Naive thymus-derived CD8-positive, alpha-beta T cell (primary cell): ENCODE data around the gene ZNF471. TPM values are rescaled to one million over a fixed set of nuclear protein-coding genes. Genes with fewer than 3 reads are reported as not detected.

Experiments
- ATAC-seq, 2 donors: fragments of 150-1000 bp; cut with Tn5 transposase in 1 of 2; sonication (Bioruptor Pico), chemical (Tn5 transposase) in 1 of 2; 1 replicate in 1 of 2; 2 replicates in 1 of 2; pipeline ENCODE4 v1.10.0; 2021; ENCODE audit warnings: mild to moderate bottlenecking in 2 of 2, moderate library complexity in 2 of 2
- POLR2A ChIA-PET: fragments of 350-600 bp; sonication (Branson Sonifier 250); formaldehyde crosslinking; loops from one replicate; lab custom pipeline; 2021; ENCODE audit warnings: antibody characterized with exemption; lab: Charles Lee
- DNase-seq, 10 donors: peaks; one replicate each; pipeline versions ENCODE4 v3.0.0 to v3.0.0-alpha.2; 2020 to 2022
- H3K27ac Mint-ChIP-seq, 10 donors: one replicate each; pipeline ENCODE4 v1.8.0; 2020 to 2022; ENCODE audit warnings: mild to moderate bottlenecking in 10 of 10, mixed read lengths in 10 of 10, moderate library complexity in 4 of 10, inconsistent platforms in 1 of 10
- H3K27me3 Mint-ChIP-seq, 5 donors: one replicate each; pipeline ENCODE4 v1.8.0; 2021 to 2022; ENCODE audit warnings: mixed read lengths in 5 of 5
- H3K36me3 Mint-ChIP-seq, 3 donors: one replicate each; pipeline ENCODE4 v1.8.0; 2020 to 2022; ENCODE audit warnings: mixed read lengths in 3 of 3, mild to moderate bottlenecking in 2 of 3, inconsistent platforms in 1 of 3
- H3K4me1 Mint-ChIP-seq, 4 donors: one replicate each; pipeline ENCODE4 v1.8.0; 2021 to 2022; ENCODE audit warnings: mixed read lengths in 4 of 4
- H3K4me3 Mint-ChIP-seq, 10 donors: one replicate each; pipeline ENCODE4 v1.8.0; 2020 to 2022; ENCODE audit warnings: mild to moderate bottlenecking in 10 of 10, mixed read lengths in 10 of 10, moderate library complexity in 6 of 10, inconsistent platforms in 1 of 10
- H3K9me3 Mint-ChIP-seq, 9 donors: one replicate each; pipeline ENCODE4 v1.8.0; 2020 to 2022; ENCODE audit warnings: mixed read lengths in 9 of 9, mild to moderate bottlenecking in 3 of 9, inconsistent platforms in 1 of 9, moderate library complexity in 1 of 9
- polyA plus RNA-seq, 3 donors: library from polyadenylated mRNA; unstranded; fragments of 300-500 nt; fragmentation: Illumina TruSeq; gene quantifications; one replicate each; pipeline ENCODE4 v1.2.3, GENCODE V29; 2021
- total RNA-seq, 8 experiments: library from RNA in 2 of 8; stranded (reverse) in 2 of 8; gene quantifications; one replicate each; pipeline ENCODE4 v1.2.3 and lab custom pipeline; 2021 to 2026

The ZNF471 gene
- total RNA-seq, result 10 to 100 TPM; 10.6 to 10.8 TPM
- under 1 TPM in 2 of 3 donors, not detected in 1; 0.61 to 0.89 TPM for polyA plus RNA-seq
- total RNA-seq (lab: John Stamatoyannopoulos, UW), result 1.9 to 7.6 (median 4.6) reads per million in 6 experiments

GRCh38 chr19:56507446-56508289 lies at the start of gene ZNF471:
Gene ZNF471, plus strand, starts transcription at chr19:56507855. Its CDS starts 3,717 bp downstream, at chr19:56511572.
- peaks cover 0 to 10% (median 5%) of the 10 kb centered on the region in 4 donors for H3K4me1 Mint-ChIP-seq
- peaks cover 8 to 65% (median 24%) of the 10 kb centered on the region in 9 donors for H3K9me3 Mint-ChIP-seq

DNA sequence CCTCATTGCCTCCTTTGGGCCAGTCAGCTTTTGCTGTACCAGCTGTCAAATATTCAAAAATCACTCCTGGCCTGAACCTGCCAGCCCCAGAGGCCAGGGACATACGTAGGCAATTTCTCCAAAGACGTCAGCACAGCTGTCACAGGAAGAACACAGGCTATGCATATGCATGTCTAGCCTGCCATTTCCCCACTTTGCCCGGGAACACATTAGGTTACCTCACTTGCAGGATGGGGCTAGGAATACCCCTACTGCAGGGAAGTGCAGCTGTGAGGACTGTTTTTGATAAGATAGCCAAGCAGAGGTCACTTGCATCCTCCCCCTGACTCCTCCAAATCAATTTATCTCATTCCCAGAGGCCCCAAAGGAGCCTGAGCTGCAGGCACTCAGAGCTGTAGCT lies 33.3 kb upstream of the ZNF471 start:
- POLR2A ChIA-PET, result no interaction called here
- Mint-ChIP-seq H3K9me3 (peaks cover 14 to 99% (median 69%) of the 10 kb centered on the region in 9 donors), H3K27me3 (peaks cover 10 to 40% (median 26%) of the 10 kb centered on the region in 5 donors), H3K36me3 (peaks cover 48 to 73% (median 63%) of the 10 kb centered on the region in 3 donors), H3K4me1 (peaks cover 19 to 27% (median 24%) of the 10 kb centered on the region in 4 donors), H3K4me3 (no peak overlapping the region), H3K27ac (no peak overlapping the region)
- ATAC-seq, result no peak
- DNase-seq, result no peak

More at GRCh38 chr19:56507446-56508289, at the start of gene ZNF471:
- DNase-seq (peak; percentile 71 to 99 (median 92)), ATAC-seq (peak; percentile 96 to 98)
- H3K4me3 Mint-ChIP-seq, result peak within 1 kb of the TSS in 1 of 10 donors; percentile 8
- peaks cover 0 to 6% (median 4%) of the 10 kb centered on the region in 5 donors for H3K27me3 Mint-ChIP-seq
- POLR2A ChIA-PET, result interaction anchor here (0.7 to 1.2 kb wide), 4 partner anchors 9 to 116 kb away, joined by 3 to 4 read pairs (median 4); partner anchors contain the start of genes ZNF582 and ZNF583
- H3K27ac Mint-ChIP-seq, result peak within 1 kb of the TSS in 1 of 10 donors; percentile 92
- peaks cover 4 to 28% (median 24%) of the 10 kb centered on the region in 3 donors for H3K36me3 Mint-ChIP-seq

DNA sequence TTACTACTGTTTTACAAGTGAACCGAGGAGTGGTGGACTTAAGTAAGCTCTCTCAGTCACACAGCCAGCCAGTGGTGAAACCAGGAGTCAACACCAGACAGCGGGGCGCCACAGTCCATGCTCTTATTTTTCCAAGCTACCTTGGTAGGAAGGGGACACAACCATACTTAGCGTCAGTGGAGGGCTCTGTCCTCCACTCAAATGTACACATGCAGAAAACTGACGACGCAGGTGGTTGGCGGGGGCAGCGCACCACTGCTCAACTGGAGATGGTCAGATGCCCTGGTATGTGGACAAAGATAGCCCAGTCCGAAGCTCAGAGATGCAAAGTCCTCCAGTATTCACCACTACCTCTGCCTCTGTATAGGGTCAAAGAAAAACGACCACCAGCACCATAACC lies 31.6 kb upstream of the ZNF471 start:
- Mint-ChIP-seq H3K27me3 (peaks cover 12 to 40% (median 26%) of the 10 kb centered on the region in 5 donors), H3K4me1 (peaks cover 19 to 27% (median 24%) of the 10 kb centered on the region in 4 donors), H3K27ac (peak overlapping the region in 7 of 10 donors; percentile 96 to 99 (median 99)), H3K36me3 (peaks cover 42 to 73% (median 63%) of the 10 kb centered on the region in 3 donors), H3K4me3 (peak overlapping the region in 8 of 10 donors; percentile 15 to 98 (median 97)), H3K9me3 (peaks cover 16 to 98% (median 76%) of the 10 kb centered on the region in 9 donors)
- ATAC-seq, result no peak
- POLR2A ChIA-PET, result no interaction called here
- DNase-seq, result peak in 1 of 10 donors; percentile 0

GRCh38 chr19:56476651-56477428 lies 30.8 kb upstream of the ZNF471 start, which contains the start of gene ZNF667:
Gene ZNF667, minus strand, starts transcription at chr19:56477345. Its CDS starts 14,975 bp downstream, at chr19:56462370.
- Mint-ChIP-seq H3K36me3 (peaks cover 38 to 71% (median 63%) of the 10 kb centered on the region in 3 donors), H3K27ac (peak within 1 kb of the TSS; percentile 82 to 99 (median 98)), H3K27me3 (peaks cover 14 to 40% (median 26%) of the 10 kb centered on the region in 5 donors), H3K9me3 (peaks cover 17 to 98% (median 75%) of the 10 kb centered on the region in 9 donors), H3K4me1 (peaks cover 19 to 27% (median 24%) of the 10 kb centered on the region in 4 donors), H3K4me3 (peak within 1 kb of the TSS; percentile 91 to 100 (median 97))
- ATAC-seq (peak; percentile 52 to 64), DNase-seq (peak in 9 of 10 donors; percentile 29 to 88 (median 66))
- POLR2A ChIA-PET, result no interaction called here

DNA sequence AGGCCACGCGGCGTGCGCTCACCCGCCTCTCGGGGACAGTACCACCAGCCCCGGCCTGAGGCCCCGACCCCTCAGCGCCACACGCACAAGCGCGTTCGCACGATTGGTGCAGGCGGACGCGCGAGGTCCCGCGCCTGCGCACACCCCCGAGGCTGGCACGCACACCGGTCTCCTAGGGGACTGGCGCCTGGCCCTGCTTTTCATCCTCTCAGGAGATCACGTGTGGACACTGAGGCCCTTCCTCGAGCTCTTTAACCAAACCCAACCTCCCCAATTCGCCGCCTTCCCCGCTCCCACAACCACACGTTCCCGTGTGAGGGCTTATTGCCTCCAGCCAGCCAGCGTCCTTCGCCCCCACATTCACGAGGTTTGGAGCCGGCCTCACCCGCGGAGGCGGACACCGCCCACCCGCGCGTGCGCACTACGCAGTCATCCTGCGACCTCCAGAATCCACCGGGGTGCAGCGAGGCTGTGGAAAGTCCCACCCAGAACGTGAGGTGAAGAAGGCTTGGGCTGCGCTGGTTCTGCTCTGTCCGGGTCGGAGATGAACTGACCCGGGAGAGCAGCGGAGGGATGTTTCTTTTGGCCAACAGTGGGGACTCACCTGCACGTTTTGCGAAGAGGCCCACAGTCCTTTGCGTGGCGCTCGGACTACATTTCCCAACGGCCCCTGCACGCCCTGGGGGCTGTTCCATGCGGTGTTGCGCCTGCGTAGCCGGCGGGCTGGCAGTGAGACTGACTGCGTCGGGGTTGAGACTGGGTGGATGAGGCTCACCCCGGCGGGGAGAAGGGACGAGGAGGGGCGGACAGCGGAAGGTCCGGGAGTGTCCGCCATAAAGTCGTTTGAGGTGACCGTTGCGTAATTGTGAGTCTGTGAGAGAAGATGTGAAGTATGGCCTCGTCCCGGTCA lies 30.0 kb upstream of the ZNF471 start:
- Mint-ChIP-seq H3K36me3 (peaks cover 30 to 69% (median 60%) of the 10 kb centered on the region in 3 donors), H3K27me3 (peaks cover 14 to 40% (median 26%) of the 10 kb centered on the region in 5 donors), H3K27ac (peak overlapping the region; percentile 82 to 99 (median 98)), H3K4me3 (peak overlapping the region; percentile 91 to 100 (median 97)), H3K9me3 (peaks cover 13 to 98% (median 68%) of the 10 kb centered on the region in 9 donors), H3K4me1 (peaks cover 19 to 27% (median 24%) of the 10 kb centered on the region in 4 donors)
- ATAC-seq, result peak; percentile 68 to 73
- POLR2A ChIA-PET, result no interaction called here
- DNase-seq, result peak; percentile 64 to 93 (median 79)

GRCh38 chr19:56491399-56491798 lies 16.3 kb upstream of the ZNF471 start:
- Mint-ChIP-seq H3K36me3 (peaks cover 33 to 84% (median 77%) of the 10 kb centered on the region in 3 donors), H3K27me3 (peaks cover 0 to 3% (median 0%) of the 10 kb centered on the region in 5 donors)
- POLR2A ChIA-PET, result no interaction called here

DNA sequence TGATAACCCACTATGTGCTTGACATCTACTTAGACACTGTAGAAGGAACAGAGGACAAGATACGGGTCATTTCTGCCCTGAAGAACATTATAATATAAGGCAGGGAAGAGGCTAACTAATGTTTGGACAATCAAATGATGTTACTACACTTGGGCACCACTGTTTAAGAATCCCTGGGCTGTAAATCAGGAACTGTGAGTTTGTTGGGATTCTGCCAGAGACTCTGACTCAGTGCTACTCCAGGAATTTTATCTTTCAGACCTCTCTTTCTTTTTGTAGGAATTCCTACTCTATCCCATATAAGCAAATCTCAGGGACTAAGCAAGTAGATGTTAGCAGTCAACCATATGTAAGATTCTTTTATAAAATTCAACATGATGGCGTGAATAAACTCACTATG lies 3.1 kb upstream of the ZNF471 start:
- Mint-ChIP-seq H3K4me1 (peaks cover 0 to 10% (median 5%) of the 10 kb centered on the region in 4 donors), H3K9me3 (peaks cover 24 to 81% (median 45%) of the 10 kb centered on the region in 9 donors), H3K4me3 (no peak overlapping the region), H3K36me3 (peaks cover 5 to 49% (median 49%) of the 10 kb centered on the region in 3 donors), H3K27ac (no peak overlapping the region), H3K27me3 (peaks cover 0 to 6% (median 4%) of the 10 kb centered on the region in 5 donors)
- POLR2A ChIA-PET, result no interaction called here
- ATAC-seq, result no peak
- no peak for DNase-seq

More at GRCh38 chr19:56491399-56491798, 16.3 kb upstream of the ZNF471 start:
- Mint-ChIP-seq H3K27ac (no peak overlapping the region), H3K9me3 (peaks cover 25 to 98% (median 79%) of the 10 kb centered on the region in 9 donors), H3K4me3 (no peak overlapping the region), H3K4me1 (no peaks in the 10 kb centered on the region)
- DNase-seq, result no peak
- no peak for ATAC-seq

- POLR2A ChIA-PET, result interaction anchor here (0.7 to 1.2 kb wide), 3 partner anchors 9 to 116 kb away, joined by 3 to 4 read pairs (median 3); partner anchors contain the start of gene ZNF582
- Mint-ChIP-seq H3K36me3 (peaks cover 10 to 31% (median 24%) of the 10 kb centered on the region in 3 donors), H3K9me3 (peaks cover 8 to 65% (median 24%) of the 10 kb centered on the region in 9 donors), H3K4me3 (no peak overlapping the region), H3K4me1 (peaks cover 0 to 10% (median 5%) of the 10 kb centered on the region in 4 donors), H3K27ac (no peak overlapping the region), H3K27me3 (peaks cover 0 to 6% (median 4%) of the 10 kb centered on the region in 5 donors)
- ATAC-seq (no peak), DNase-seq (no peak)
Observed at GRCh38 chr19:56508290-56508778, 679 bp downstream of the ZNF471 start.

DNA sequence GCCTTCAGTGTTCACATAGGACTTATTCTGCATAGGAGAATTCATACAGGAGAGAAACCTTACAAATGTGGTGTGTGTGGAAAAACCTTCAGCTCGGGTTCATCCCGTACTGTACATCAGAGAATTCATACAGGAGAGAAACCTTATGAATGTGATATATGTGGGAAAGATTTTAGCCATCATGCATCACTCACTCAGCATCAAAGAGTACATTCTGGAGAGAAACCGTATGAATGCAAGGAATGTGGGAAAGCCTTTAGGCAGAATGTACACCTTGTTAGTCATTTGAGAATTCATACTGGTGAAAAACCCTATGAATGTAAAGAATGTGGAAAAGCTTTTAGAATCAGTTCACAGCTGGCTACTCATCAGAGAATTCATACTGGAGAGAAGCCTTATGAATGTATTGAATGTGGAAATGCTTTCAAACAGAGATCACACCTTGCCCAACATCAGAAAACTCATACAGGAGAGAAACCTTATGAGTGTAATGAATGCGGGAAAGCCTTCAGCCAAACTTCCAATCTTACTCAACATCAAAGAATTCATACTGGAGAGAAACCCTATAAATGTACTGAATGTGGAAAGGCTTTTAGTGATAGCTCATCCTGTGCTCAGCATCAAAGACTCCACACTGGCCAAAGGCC lies 17.7 kb downstream of the ZNF471 start:
- H3K27ac Mint-ChIP-seq, result no peak overlapping the region
- ATAC-seq (no peak), DNase-seq (no peak)
- H3K9me3 Mint-ChIP-seq, result peaks cover 35 to 99% (median 61%) of the 10 kb centered on the region in 9 donors
- no peaks in the 10 kb centered on the region for H3K4me1 Mint-ChIP-seq
- POLR2A ChIA-PET, result no interaction called here
- H3K4me3 Mint-ChIP-seq, result no peak overlapping the region
- H3K36me3 Mint-ChIP-seq, result peaks cover 8 to 75% (median 72%) of the 10 kb centered on the region in 3 donors
- no peaks in the 10 kb centered on the region for H3K27me3 Mint-ChIP-seq

DNA sequence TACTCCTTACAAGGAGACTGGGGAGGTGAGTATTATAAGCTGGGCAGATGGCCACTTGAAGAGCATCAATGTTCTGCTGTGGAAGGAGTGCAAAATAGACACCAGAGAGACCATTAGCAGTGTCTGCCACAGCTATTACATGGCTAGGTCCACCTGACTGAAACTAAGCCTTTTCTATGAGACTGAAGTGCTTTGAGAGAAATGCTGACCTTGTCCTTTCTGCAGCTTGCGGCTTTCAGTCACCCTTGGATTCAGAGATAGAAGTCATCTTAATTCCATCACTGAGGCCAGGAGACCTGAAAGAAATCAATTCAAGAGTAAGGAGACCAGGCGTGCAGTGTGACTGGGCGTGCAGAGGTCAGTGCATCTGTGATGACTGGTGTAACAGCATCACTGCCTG lies 29.8 kb downstream of the ZNF471 start:
- DNase-seq, result no peak
- peaks cover 21 to 71% (median 49%) of the 10 kb centered on the region in 3 donors for H3K36me3 Mint-ChIP-seq
- peaks cover 6 to 28% (median 25%) of the 10 kb centered on the region in 4 donors for H3K4me1 Mint-ChIP-seq
- ATAC-seq, result no peak
- H3K27ac Mint-ChIP-seq, result peak overlapping the region in 7 of 10 donors; percentile 19 to 99 (median 95)
- H3K27me3 Mint-ChIP-seq, result peaks cover 0 to 7% (median 0%) of the 10 kb centered on the region in 5 donors
- H3K9me3 Mint-ChIP-seq, result peaks cover 3 to 86% (median 46%) of the 10 kb centered on the region in 9 donors
- POLR2A ChIA-PET, result no interaction called here
- peak overlapping the region; percentile 88 to 98 (median 93) for H3K4me3 Mint-ChIP-seq
